Endodermal cell (in vitro differentiated cells): ENCODE results near the gene EFNA5. TPM values are rescaled to one million over a fixed set of nuclear protein-coding genes. Genes with fewer than 3 reads are reported as not detected.

ENCODE experiments used
- DNase-seq: peaks from one replicate; pipeline ENCODE4 v3.0.0-alpha.2; 2017
- H3K27ac ChIP-seq: 2 replicates; pipeline ENCODE4 v1.5.1; 2013; ENCODE audit warnings: mild to moderate bottlenecking, low read depth, low read length, moderate library complexity
- H3K27me3 ChIP-seq: 2 replicates; pipeline ENCODE4 v1.6.1; 2013; ENCODE audit warnings: mild to moderate bottlenecking, low read length, moderate library complexity; ENCODE audit not compliant: insufficient read depth, control insufficient read depth, poor library complexity, severe bottlenecking
- H3K36me3 ChIP-seq: 2 replicates; pipeline ENCODE4 v1.7.0; 2013; ENCODE audit warnings: mild to moderate bottlenecking, low read length, moderate library complexity; ENCODE audit not compliant: control insufficient read depth, insufficient read depth
- H3K4me1 ChIP-seq: one replicate; pipeline ENCODE4 v1.7.0; 2013; ENCODE audit warnings: low read length; ENCODE audit not compliant: control insufficient read depth, insufficient read depth
- H3K4me3 ChIP-seq: 2 replicates; pipeline ENCODE4 v1.5.1; 2013; ENCODE audit warnings: mild to moderate bottlenecking, low read length, moderate library complexity
- H3K9ac ChIP-seq: 2 replicates; pipeline ENCODE4 v1.6.1; 2013; ENCODE audit warnings: mild to moderate bottlenecking, low read length, moderate library complexity; ENCODE audit not compliant: poor library complexity, severe bottlenecking; ENCODE audit errors: extremely low read depth
- H3K9me3 ChIP-seq: 2 replicates; pipeline ENCODE4 v1.6.1; 2013; ENCODE audit warnings: mild to moderate bottlenecking, low read length, moderate library complexity; ENCODE audit not compliant: control insufficient read depth
- H3K27ac Mint-ChIP-seq: 2 replicates; pipeline ENCODE4 v1.8.0; 2020; ENCODE audit warnings: mixed read lengths
- H3K27me3 Mint-ChIP-seq: 2 replicates; pipeline ENCODE4 v1.8.0; 2021; ENCODE audit warnings: mild to moderate bottlenecking, mixed read lengths; ENCODE audit not compliant: insufficient read depth
- H3K36me3 Mint-ChIP-seq: 2 replicates; pipeline ENCODE4 v1.8.0; 2020; ENCODE audit warnings: low read depth, mixed read lengths
- H3K4me1 Mint-ChIP-seq: 2 replicates; pipeline ENCODE4 v1.8.0; 2020; ENCODE audit warnings: mixed read lengths
- H3K4me3 Mint-ChIP-seq: 2 replicates; pipeline ENCODE4 v1.8.0; 2020; ENCODE audit warnings: mild to moderate bottlenecking, moderate library complexity, mixed read lengths
- H3K9me3 Mint-ChIP-seq: 2 replicates; pipeline ENCODE4 v1.8.0; 2020; ENCODE audit warnings: mild to moderate bottlenecking, mixed read lengths
- WGBS, 2 experiments: methylation state at CpG; one replicate each; pipeline versions ENCODE4 v1.1.5 to v1.1.7; 2013; ENCODE audit warnings: missing lambda C conversion rate in 2 of 2, mixed read lengths in 1 of 2; ENCODE audit not compliant: insufficient coverage in 1 of 2, insufficient read length in 1 of 2; 5-methylcytosine and 5-hydroxymethylcytosine counted together
- total RNA-seq, 2 donors: library from RNA; stranded (reverse); fragmentation: NEBNext Ultra II Directional in 1 of 2; extraction: Animal tissue kit (Norgen Biotek cat#: 25700) in 1 of 2; gene quantifications; 2 replicates in 1 of 2; 3 replicates in 1 of 2; pipeline ENCODE4 v1.2.1, GENCODE V29; 2021
- TF ChIP-seq, protein P1 (sequence below): fragments of 200-600 bp; sonication (generic); conservative IDR thresholded peaks from 2 replicates; pipeline ENCODE4 v1.5.0; 2021; ENCODE audit warnings: antibody characterized with exemption, mild to moderate bottlenecking

Gene EFNA5
- total RNA-seq, 2 donors from 2014 or later: 53.3 to 63.1 TPM

DNA sequence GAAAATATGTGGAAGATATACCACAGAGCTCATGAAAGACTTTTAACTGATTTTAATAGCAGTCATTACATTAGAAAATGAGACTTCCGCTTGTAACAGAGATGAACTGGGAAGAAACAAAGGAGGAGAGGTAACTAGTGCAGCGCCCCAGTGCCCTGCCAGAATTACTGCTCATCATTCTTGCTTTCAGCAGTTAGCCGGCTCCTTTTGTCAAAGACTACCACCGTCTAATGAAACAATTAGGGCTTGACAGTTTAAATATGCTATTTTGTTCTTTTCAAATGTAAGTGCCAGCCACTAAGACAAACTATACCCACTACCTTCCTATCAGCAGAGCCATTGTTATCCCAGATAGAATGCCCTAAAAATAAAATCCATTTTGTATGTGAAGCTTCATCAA, 328.4 kb downstream of the EFNA5 start:
- 82 to 87% methylated on average over 2 to 4 of the region's 4 CpGs for WGBS, 2 experiments
- Histone ChIP-seq H3K27ac (no peak overlapping the region), H3K9ac (no peak overlapping the region), H3K27me3 (no peaks in the 10 kb centered on the region), H3K4me1 (no peaks in the 10 kb centered on the region), H3K4me3 (no peak overlapping the region), H3K9me3 (peaks cover 27% of the 10 kb centered on the region), H3K36me3 (no peaks in the 10 kb centered on the region)
- H3K36me3 Mint-ChIP-seq: peaks cover 6% of the 10 kb centered on the region
- DNase-seq: no peak
- no peak overlapping the region for H3K27ac Mint-ChIP-seq
- TF ChIP-seq, protein P1, sequence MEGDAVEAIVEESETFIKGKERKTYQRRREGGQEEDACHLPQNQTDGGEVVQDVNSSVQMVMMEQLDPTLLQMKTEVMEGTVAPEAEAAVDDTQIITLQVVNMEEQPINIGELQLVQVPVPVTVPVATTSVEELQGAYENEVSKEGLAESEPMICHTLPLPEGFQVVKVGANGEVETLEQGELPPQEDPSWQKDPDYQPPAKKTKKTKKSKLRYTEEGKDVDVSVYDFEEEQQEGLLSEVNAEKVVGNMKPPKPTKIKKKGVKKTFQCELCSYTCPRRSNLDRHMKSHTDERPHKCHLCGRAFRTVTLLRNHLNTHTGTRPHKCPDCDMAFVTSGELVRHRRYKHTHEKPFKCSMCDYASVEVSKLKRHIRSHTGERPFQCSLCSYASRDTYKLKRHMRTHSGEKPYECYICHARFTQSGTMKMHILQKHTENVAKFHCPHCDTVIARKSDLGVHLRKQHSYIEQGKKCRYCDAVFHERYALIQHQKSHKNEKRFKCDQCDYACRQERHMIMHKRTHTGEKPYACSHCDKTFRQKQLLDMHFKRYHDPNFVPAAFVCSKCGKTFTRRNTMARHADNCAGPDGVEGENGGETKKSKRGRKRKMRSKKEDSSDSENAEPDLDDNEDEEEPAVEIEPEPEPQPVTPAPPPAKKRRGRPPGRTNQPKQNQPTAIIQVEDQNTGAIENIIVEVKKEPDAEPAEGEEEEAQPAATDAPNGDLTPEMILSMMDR: no peak
- peaks cover 3% of the 10 kb centered on the region for H3K4me1 Mint-ChIP-seq
- peaks cover 33% of the 10 kb centered on the region for H3K9me3 Mint-ChIP-seq
- H3K27me3 Mint-ChIP-seq: no peaks in the 10 kb centered on the region
- H3K4me3 Mint-ChIP-seq: no peak overlapping the region

DNA sequence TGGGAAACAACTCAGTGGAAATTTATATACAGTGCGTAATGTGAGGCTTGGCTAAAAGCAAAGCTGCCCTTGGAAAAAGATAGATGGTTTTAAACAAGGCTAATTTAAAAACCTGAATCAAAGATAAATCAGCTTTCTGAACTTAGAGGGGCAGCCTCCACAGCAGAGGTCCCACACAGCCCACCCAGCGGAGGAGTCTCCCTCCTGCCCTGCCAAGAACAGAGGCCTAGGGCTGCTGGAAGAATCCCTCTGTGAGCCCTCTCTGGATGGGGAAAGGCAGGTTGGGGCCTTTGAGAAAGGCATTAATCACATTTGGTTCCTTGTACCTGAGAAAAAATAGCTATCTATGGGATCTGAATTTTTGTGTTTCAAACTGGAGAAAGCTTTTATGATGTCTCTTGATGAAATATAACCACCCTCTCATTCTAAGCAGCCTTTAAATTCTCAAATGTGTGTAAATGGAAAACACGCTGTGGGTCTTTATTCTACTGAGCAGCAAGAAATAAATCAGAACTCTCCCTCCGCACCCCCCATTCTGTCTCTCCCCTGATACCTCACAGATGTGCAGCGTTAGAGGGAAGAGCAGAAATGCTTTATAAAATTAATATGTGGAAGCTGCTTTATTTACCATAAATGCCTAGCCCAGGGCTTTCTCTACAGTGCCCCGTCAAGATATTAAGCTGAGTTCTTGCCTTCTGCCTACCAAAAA, 329.2 kb downstream of the EFNA5 start:
- no peak for DNase-seq
- TF ChIP-seq, protein P1: no peak
- no peak overlapping the region for H3K9ac ChIP-seq
- no peak overlapping the region for H3K27ac Mint-ChIP-seq
- peaks cover 3% of the 10 kb centered on the region for H3K4me1 Mint-ChIP-seq
- no peaks in the 10 kb centered on the region for H3K27me3 ChIP-seq
- H3K36me3 ChIP-seq: no peaks in the 10 kb centered on the region
- H3K27ac ChIP-seq: no peak overlapping the region
- peaks cover 6% of the 10 kb centered on the region for H3K36me3 Mint-ChIP-seq
- H3K4me3 ChIP-seq: no peak overlapping the region
- no peaks in the 10 kb centered on the region for H3K27me3 Mint-ChIP-seq
- no peaks in the 10 kb centered on the region for H3K4me1 ChIP-seq
- no peak overlapping the region for H3K4me3 Mint-ChIP-seq
- WGBS, 2 experiments: 93 to 100% methylated on average over 2 to 6 of the region's 6 CpGs
- peaks cover 25% of the 10 kb centered on the region for H3K9me3 Mint-ChIP-seq
- peaks cover 20% of the 10 kb centered on the region for H3K9me3 ChIP-seq

DNA sequence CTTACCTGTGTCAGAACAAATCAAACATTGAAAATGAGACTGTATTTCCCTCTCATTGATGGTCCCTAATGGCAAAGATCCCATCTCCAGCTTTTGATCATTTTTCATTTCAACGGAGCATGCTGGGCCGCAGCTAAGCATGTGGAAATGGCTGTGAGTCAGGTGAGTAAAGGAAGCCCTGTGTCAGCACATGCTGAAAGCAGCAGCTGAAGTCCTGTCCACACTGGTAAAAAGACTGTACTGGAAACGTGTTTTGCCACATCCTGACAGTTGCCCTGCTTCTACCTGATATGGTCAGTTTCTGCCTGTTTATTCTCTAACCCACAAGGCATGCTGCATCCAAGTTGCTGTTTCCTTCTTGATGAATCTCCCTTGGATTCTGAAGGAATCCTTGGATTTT, 330.1 kb downstream of the EFNA5 start:
- Histone ChIP-seq H3K9me3 (peaks cover 11% of the 10 kb centered on the region), H3K36me3 (no peaks in the 10 kb centered on the region), H3K4me3 (no peak overlapping the region), H3K9ac (no peak overlapping the region), H3K27me3 (no peaks in the 10 kb centered on the region), H3K4me1 (no peaks in the 10 kb centered on the region), H3K27ac (no peak overlapping the region)
- TF ChIP-seq, protein P1: no peak
- peaks cover 4% of the 10 kb centered on the region for H3K36me3 Mint-ChIP-seq
- no peak for DNase-seq
- peaks cover 3% of the 10 kb centered on the region for H3K4me1 Mint-ChIP-seq
- peaks cover 16% of the 10 kb centered on the region for H3K9me3 Mint-ChIP-seq
- no peaks in the 10 kb centered on the region for H3K27me3 Mint-ChIP-seq
- no peak overlapping the region for H3K27ac Mint-ChIP-seq
- WGBS, 2 experiments: 90 to 100% methylated on average over 3 of the region's 3 CpGs
- H3K4me3 Mint-ChIP-seq: no peak overlapping the region
